Daoy (cell line): Measurements from ENCODE around the gene HES4. TPM values are rescaled to one million over a fixed set of nuclear protein-coding genes. Genes with fewer than 3 reads are reported as not detected.
A peak's percentile ranks its signal among the peaks of the same experiment; 100 is the strongest.

ENCODE experiments used
- DNase-seq: peaks from one replicate; pipeline ENCODE4 v3.0.0-alpha.2; 2015; ENCODE audit warnings: low read depth
- total RNA-seq: library from RNA; depleted of rRNA; stranded (reverse); fragments of >200 nt; shearing (Covaris generic); gene quantifications from 2 replicates; pipeline ENCODE4 v1.2.3, GENCODE V29; 2014

Gene HES4
- total RNA-seq, 1 experiment from 2014 or later = 30.1 TPM

- DNase-seq = peak; percentile 91
These were observed 33.1 kb downstream of the HES4 start for GRCh38 chr1:966704-967300.

- DNase-seq = peak; percentile 87
These were observed 33.7 kb downstream of the HES4 start, which contains the start of gene PLEKHN1 for GRCh38 chr1:966135-966703. PLEKHN1 (plus strand) TSS chr1:966482; CDS start chr1:966532, 50 bp downstream.

GRCh38 chr1:965526-966134 is 34.3 kb downstream of the HES4 start:
- DNase-seq = no peak

GRCh38 chr1:964691-965525 is 35.0 kb downstream of the HES4 start:
- DNase-seq = no peak

GRCh38 chr1:963746-964525 is 36.0 kb downstream of the HES4 start:
- DNase-seq = no peak

- DNase-seq = no peak
These were observed 36.6 kb downstream of the HES4 start for GRCh38 chr1:963301-963651.

GRCh38 chr1:962381-963300 is 37.3 kb downstream of the HES4 start:
- DNase-seq = no peak

- no peak for DNase-seq
These were observed 38.7 kb downstream of the HES4 start for GRCh38 chr1:961132-961669.

- peak; percentile 89 for DNase-seq
These were observed 39.4 kb downstream of the HES4 start, which contains the start of gene KLHL17 for GRCh38 chr1:960363-961131. KLHL17 (plus strand) TSS chr1:960584; CDS start chr1:960694, 110 bp downstream.

- no peak for DNase-seq
These were observed 40.0 kb downstream of the HES4 start for GRCh38 chr1:959731-960362.

GRCh38 chr1:958823-959730 is 40.8 kb downstream of the HES4 start, which contains the start of gene NOC2L:
NOC2L (minus strand) TSS chr1:959256; CDS start chr1:959240, 16 bp downstream.
- DNase-seq = peak; percentile 96

GRCh38 chr1:956636-957035 is 43.3 kb downstream of the HES4 start:
- no peak for DNase-seq

- DNase-seq = no peak
These were observed 44.4 kb downstream of the HES4 start for GRCh38 chr1:955474-955873.

GRCh38 chr1:954927-955326 is 45.0 kb downstream of the HES4 start:
- no peak for DNase-seq

GRCh38 chr1:953524-954320 is 46.2 kb downstream of the HES4 start:
- no peak for DNase-seq

- no peak for DNase-seq
These were observed 47.3 kb downstream of the HES4 start for GRCh38 chr1:952603-953002.

- no peak for DNase-seq
These were observed 47.7 kb downstream of the HES4 start for GRCh38 chr1:952201-952600.
